ENCODE data around the gene CRELD1. TPM values are rescaled to one million over a fixed set of nuclear protein-coding genes. Genes with fewer than 3 reads are reported as not detected.

Gene CRELD1
- total and polyA plus RNA-seq, 2 of the 13 experiments (the other 11 are each of a cell fraction or from before 2014, with no cell fraction given): 27.1 to 61.9 TPM

DNA sequence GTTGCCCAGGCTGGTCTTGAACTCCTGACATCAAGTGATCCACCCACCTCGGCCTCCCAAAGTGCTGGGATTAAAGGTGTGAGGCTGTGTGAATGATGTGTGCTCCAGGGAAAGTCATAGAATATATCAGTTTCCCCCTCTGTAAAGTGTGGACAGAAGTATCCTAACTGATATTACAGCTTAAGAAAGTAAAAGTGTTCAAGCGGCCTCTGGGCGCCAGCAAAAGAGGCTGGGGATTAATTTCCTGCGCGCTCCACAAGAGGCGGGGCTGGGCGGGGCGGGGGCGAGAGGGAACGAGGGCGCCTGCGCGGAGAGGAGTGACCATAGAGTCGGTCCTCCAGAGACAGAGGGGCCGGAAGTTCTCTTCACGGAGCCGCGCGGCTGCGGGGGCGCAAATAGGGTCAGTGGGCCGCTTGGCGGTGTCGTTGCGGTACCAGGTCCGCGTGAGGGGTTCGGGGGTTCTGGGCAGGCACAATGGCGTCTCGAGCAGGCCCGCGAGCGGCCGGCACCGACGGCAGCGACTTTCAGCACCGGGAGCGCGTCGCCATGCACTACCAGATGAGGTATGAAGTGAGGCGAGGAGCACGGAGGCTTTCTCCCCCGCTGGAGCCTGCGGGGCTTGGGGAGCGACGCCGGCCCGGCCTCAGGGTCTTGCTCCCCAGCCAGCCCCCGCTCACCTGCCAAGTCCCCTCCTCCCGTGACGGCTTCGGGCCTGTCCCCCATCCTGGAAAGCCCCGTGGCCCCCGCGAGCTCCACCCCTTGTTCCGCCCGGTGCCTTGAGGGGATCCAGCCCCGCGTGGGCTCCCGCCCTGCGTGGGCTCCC is 43.2 kb upstream of the CRELD1 start, which contains the start of gene JAGN1 (continued):
- TF ChIP-seq, protein P1, sequence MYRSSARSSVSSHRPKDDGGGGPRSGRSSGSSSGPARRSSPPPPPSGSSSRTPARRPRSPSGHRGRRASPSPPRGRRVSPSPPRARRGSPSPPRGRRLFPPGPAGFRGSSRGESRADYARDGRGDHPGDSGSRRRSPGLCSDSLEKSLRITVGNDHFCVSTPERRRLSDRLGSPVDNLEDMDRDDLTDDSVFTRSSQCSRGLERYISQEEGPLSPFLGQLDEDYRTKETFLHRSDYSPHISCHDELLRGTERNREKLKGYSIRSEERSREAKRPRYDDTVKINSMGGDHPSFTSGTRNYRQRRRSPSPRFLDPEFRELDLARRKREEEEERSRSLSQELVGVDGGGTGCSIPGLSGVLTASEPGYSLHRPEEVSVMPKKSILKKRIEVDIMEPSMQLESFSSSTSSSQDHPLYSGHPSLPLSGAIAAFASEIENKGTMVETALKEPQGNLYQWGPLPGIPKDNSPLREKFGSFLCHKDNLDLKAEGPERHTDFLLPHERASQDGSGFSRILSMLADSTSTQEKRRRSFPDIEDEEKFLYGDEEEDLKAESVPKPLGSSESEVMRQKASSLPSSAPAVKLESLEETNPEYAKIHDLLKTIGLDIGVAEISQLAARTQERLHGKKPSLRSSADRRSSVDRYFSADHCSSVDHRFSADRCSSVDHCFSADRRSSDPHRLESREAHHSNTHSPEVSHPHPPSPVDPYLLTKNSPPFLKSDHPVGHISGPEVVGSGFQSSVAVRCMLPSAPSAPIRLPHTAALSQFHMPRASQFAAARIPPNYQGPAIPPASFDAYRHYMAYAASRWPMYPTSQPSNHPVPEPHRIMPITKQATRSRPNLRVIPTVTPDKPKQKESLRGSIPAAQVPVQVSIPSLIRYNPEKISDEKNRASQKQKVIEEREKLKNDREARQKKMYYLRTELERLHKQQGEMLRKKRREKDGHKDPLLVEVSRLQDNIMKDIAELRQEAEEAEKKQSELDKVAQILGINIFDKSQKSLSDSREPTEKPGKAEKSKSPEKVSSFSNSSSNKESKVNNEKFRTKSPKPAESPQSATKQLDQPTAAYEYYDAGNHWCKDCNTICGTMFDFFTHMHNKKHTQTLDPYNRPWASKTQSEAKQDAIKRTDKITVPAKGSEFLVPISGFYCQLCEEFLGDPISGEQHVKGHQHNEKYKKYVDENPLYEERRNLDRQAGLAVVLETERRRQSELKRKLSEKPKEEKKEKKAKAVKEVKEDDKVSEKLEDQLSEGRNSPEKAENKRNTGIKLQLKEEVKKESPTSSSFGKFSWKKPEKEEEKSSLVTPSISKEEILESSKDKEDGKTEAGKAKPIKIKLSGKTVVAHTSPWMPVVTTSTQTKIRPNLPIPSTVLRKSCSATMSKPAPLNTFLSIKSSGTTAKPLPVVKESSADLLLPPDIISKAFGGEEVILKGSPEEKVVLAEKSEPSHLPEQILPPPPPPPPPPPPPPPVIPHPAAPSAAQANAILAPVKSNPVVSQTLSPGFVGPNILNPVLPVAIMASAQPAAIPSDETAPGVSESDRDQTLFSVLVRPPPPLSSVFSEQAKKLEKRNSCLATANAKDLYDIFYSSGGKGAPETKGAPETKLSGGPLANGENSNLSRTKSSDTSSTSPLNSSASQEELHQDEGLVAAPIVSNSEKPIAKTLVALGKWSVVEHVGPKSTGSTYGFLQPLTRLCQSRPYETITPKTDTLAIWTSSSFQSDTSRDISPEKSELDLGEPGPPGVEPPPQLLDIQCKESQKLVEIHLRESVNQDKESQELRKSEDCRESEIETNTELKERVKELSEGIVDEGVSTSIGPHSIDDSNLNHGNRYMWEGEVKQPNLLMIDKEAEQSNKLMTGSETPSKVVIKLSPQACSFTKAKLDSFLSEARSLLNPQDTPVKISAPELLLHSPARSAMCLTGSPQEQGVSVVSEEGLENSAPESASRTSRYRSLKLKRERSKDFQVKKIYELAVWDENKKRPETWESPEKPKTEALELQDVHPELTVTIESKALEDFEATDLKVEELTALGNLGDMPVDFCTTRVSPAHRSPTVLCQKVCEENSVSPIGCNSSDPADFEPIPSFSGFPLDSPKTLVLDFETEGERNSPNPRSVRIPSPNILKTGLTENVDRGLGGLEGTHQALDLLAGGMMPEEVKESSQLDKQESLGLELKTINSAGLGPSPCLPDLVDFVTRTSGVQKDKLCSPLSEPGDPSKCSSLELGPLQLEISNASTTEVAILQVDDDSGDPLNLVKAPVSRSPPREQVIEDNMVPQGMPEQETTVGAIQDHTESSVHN (CRISPR knock-in tag; IDR thresholded peaks at IDR 0.05): no peak
- TF ChIP-seq, protein P2, sequence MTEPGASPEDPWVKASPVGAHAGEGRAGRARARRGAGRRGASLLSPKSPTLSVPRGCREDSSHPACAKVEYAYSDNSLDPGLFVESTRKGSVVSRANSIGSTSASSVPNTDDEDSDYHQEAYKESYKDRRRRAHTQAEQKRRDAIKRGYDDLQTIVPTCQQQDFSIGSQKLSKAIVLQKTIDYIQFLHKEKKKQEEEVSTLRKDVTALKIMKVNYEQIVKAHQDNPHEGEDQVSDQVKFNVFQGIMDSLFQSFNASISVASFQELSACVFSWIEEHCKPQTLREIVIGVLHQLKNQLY (CRISPR knock-in tag; IDR thresholded peaks at IDR 0.05): no peak
- TF ChIP-seq, protein P3, sequence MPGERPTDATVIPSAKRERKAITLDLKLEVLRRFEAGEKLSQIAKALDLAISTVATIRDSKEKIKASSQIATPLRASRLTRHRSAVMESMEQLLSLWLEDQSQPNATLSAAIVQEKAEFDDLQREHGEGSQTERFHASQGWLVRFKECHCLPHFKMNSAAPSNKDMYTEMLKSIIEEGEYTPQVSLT (CRISPR knock-in tag; IDR thresholded peaks at IDR 0.05; ENCODE audit: borderline replicate concordance, low read depth): no peak
- TF ChIP-seq CBX2 (IDR thresholded peaks at IDR 0.05; ENCODE audit: low read depth, low read length): no peak
- TF ChIP-seq CBX2 (CRISPR knock-in tag; IDR thresholded peaks at IDR 0.05; ENCODE audit: low read depth): no peak
- peak; percentile 58; the same call in 1 of the 2 replicates for TF ChIP-seq ZNF510 (CRISPR knock-in tag; IDR thresholded peaks at IDR 0.05; ENCODE audit: low read depth)
- TF ChIP-seq, protein P4, sequence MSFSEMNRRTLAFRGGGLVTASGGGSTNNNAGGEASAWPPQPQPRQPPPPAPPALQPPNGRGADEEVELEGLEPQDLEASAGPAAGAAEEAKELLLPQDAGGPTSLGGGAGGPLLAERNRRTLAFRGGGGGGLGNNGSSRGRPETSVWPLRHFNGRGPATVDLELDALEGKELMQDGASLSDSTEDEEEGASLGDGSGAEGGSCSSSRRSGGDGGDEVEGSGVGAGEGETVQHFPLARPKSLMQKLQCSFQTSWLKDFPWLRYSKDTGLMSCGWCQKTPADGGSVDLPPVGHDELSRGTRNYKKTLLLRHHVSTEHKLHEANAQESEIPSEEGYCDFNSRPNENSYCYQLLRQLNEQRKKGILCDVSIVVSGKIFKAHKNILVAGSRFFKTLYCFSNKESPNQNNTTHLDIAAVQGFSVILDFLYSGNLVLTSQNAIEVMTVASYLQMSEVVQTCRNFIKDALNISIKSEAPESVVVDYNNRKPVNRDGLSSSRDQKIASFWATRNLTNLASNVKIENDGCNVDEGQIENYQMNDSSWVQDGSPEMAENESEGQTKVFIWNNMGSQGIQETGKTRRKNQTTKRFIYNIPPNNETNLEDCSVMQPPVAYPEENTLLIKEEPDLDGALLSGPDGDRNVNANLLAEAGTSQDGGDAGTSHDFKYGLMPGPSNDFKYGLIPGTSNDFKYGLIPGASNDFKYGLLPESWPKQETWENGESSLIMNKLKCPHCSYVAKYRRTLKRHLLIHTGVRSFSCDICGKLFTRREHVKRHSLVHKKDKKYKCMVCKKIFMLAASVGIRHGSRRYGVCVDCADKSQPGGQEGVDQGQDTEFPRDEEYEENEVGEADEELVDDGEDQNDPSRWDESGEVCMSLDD (CRISPR knock-in tag; IDR thresholded peaks at IDR 0.05; ENCODE audit: borderline replicate concordance): peak; percentile 88
- TF ChIP-seq, protein P5, sequence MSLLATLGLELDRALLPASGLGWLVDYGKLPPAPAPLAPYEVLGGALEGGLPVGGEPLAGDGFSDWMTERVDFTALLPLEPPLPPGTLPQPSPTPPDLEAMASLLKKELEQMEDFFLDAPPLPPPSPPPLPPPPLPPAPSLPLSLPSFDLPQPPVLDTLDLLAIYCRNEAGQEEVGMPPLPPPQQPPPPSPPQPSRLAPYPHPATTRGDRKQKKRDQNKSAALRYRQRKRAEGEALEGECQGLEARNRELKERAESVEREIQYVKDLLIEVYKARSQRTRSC (CRISPR knock-in tag; IDR thresholded peaks at IDR 0.05; ENCODE audit: low read depth): 0 out of 2 replicates have a peak, but pooled peaks have one; percentile 81
- TF ChIP-seq ZNF446 (CRISPR knock-in tag; IDR thresholded peaks at IDR 0.05): peak; percentile 95; the same call in 1 of the 2 replicates
- peak; percentile 97 for TF ChIP-seq ETV5 (CRISPR knock-in tag; IDR thresholded peaks at IDR 0.05; ENCODE audit: borderline replicate concordance)
